SK-N-SH (cell line): ENCODE measurements around the gene SV2C. TPM values are rescaled to one million over a fixed set of nuclear protein-coding genes. Genes with fewer than 3 reads are reported as not detected.

Experiments
- CTCF ChIA-PET: fragments of 300-600, 350-600 bp; formaldehyde crosslinking; extraction: SDS; loops from one replicate; lab custom pipeline; 2021; lab: Yijun Ruan, JAX
- POLR2A ChIA-PET: fragments of 350-600 bp; sonication (Branson Sonifier 250); formaldehyde crosslinking; extraction: SDS; loops from one replicate; lab custom pipeline; 2020; ENCODE audit warnings: antibody characterized with exemption, inconsistent platforms; lab: Yijun Ruan, JAX
- DNase-seq: peaks from one replicate; pipeline ENCODE4 v3.0.0; 2012
- H2AFZ ChIP-seq: fragments of 200-600 bp; sonication (generic); 2 replicates; pipeline ENCODE4 v1.8.1; 2016; ENCODE audit warnings: antibody characterized with exemption, mild to moderate bottlenecking, low read depth
- H3F3A ChIP-seq: fragments of 200-600 bp; sonication (generic); replicated peaks from 2 replicates; pipeline ENCODE3; 2016; ENCODE audit warnings: antibody characterized with exemption, mild to moderate bottlenecking; ENCODE audit not compliant: insufficient read depth
- H3K27ac ChIP-seq, 2 experiments: fragments of 200-500 bp in 1 of 2; fragments of 200-600 bp in 1 of 2; sonication (Bioruptor generic) in 1 of 2; sonication (generic), shearing (Covaris generic) in 1 of 2; 2 replicates each; pipeline versions ENCODE4 v1.5.1 to v1.6.1; 2014 to 2016; ENCODE audit warnings: low read depth in 2 of 2, inconsistent platforms in 1 of 2, low read length in 1 of 2, mild to moderate bottlenecking in 1 of 2, mixed read lengths in 1 of 2
- H3K27me3 ChIP-seq: fragments of 200-600 bp; sonication (generic), shearing (Covaris generic); 2 replicates; pipeline ENCODE4 v1.6.1; 2016; ENCODE audit warnings: mixed run types; ENCODE audit not compliant: insufficient read depth
- H3K36me3 ChIP-seq, 2 experiments: fragments of 200-500 bp in 1 of 2; fragments of 200-600 bp in 1 of 2; sonication (Bioruptor generic) in 1 of 2; sonication (generic) in 1 of 2; replicated peaks in 1 of 2; 2 replicates each; pipeline versions ENCODE3 to v1.5.1; 2014 to 2016; ENCODE audit warnings: low read length in 1 of 2, mild to moderate bottlenecking in 1 of 2; ENCODE audit not compliant: insufficient read depth in 2 of 2, control insufficient read depth in 1 of 2
- H3K4me1 ChIP-seq, 2 experiments: fragments of 200-500 bp in 1 of 2; fragments of 200-600 bp in 1 of 2; sonication (Bioruptor generic) in 1 of 2; sonication (generic), shearing (Covaris generic) in 1 of 2; 2 replicates each; pipeline versions ENCODE4 v1.5.1 to v1.6.1; 2014 to 2016; ENCODE audit warnings: low read depth in 1 of 2, low read length in 1 of 2, mixed run types in 1 of 2; ENCODE audit not compliant: insufficient read depth in 2 of 2, control insufficient read depth in 1 of 2
- H3K4me2 ChIP-seq: fragments of 200-600 bp; sonication (generic), shearing (Covaris generic); 2 replicates; pipeline ENCODE4 v1.6.1; 2017; ENCODE audit warnings: mixed run types
- H3K4me3 ChIP-seq, 2 experiments: fragments of 200-500 bp in 1 of 2; fragments of 200-600 bp in 1 of 2; sonication (Bioruptor generic) in 1 of 2; sonication (generic), shearing (Covaris generic) in 1 of 2; 2 replicates each; pipeline versions ENCODE4 v1.5.1 to v1.8.1; 2014 to 2016; ENCODE audit warnings: low read depth in 2 of 2, inconsistent platforms in 1 of 2, low read length in 1 of 2, mild to moderate bottlenecking in 1 of 2, mixed read lengths in 1 of 2, moderate library complexity in 1 of 2
- H3K79me2 ChIP-seq: fragments of 200-600 bp; sonication (generic); 2 replicates; pipeline ENCODE4 v1.8.1; 2017; ENCODE audit warnings: mild to moderate bottlenecking; ENCODE audit not compliant: insufficient read depth
- H3K9ac ChIP-seq: fragments of 200-600 bp; sonication (generic); 2 replicates; pipeline ENCODE4 v1.6.1; 2017; ENCODE audit warnings: mixed run types
- H3K9me2 ChIP-seq: fragments of 200-600 bp; sonication (generic); 2 replicates; pipeline ENCODE4 v1.6.1; 2017; ENCODE audit warnings: mixed run types
- H3K9me3 ChIP-seq: fragments of 200-600 bp; sonication (generic); 2 replicates; pipeline ENCODE4 v1.6.1; 2017; ENCODE audit warnings: mixed run types, mild to moderate bottlenecking, moderate library complexity
- H4K20me1 ChIP-seq: fragments of 200-600 bp; sonication (generic); 2 replicates; pipeline ENCODE4 v1.6.1; 2017; ENCODE audit warnings: mild to moderate bottlenecking, mixed run types; ENCODE audit not compliant: insufficient read depth
- CTCF ChIP-seq: fragments of 200-600 bp; sonication (generic); IDR thresholded peaks from 2 replicates; pipeline ENCODE4 v1.6.1; 2017; ENCODE audit warnings: antibody characterized with exemption, mild to moderate bottlenecking, moderate library complexity
- ELF1 ChIP-seq: IDR thresholded peaks from 2 replicates; pipeline ENCODE4 v1.4.0; 2012
- EP300 ChIP-seq, 2 experiments: IDR thresholded peaks; 2 replicates each; pipeline versions ENCODE4 v1.4.0 to v1.6.1; 2012; ENCODE audit warnings: borderline replicate concordance in 1 of 2, low read depth in 1 of 2, low read length in 1 of 2
- FOSL2 ChIP-seq: IDR thresholded peaks from 2 replicates; pipeline ENCODE4 v1.4.0; 2012; ENCODE audit warnings: low read depth, mild to moderate bottlenecking, moderate library complexity, borderline replicate concordance
- FOXJ3 ChIP-seq: sonication (generic); formaldehyde crosslinking; IDR thresholded peaks from 2 replicates; pipeline ENCODE4 v1.5.1; 2020; ENCODE audit warnings: mild to moderate bottlenecking, missing genetic modification reagents
- FOXM1 ChIP-seq: IDR thresholded peaks from 2 replicates; pipeline ENCODE4 v1.4.0; 2012; ENCODE audit warnings: low read depth, mild to moderate bottlenecking
- GABPA ChIP-seq: IDR thresholded peaks from 2 replicates; pipeline ENCODE4 v1.4.0; 2012; ENCODE audit warnings: low read depth, mild to moderate bottlenecking
- MAX ChIP-seq: IDR thresholded peaks from 2 replicates; pipeline ENCODE4 v1.4.0; 2012; ENCODE audit warnings: low read depth
- POLR2AphosphoS5 ChIP-seq: IDR thresholded peaks from 2 replicates; pipeline ENCODE4 v1.6.1; 2012; ENCODE audit warnings: low read depth, low read length
- RCOR1 ChIP-seq: fragments of 150-350 bp; IDR thresholded peaks from 2 replicates; pipeline ENCODE4 v1.6.1; 2017; ENCODE audit warnings: antibody characterized with exemption, low read length
- RXRA ChIP-seq: IDR thresholded peaks from 2 replicates; pipeline ENCODE4 v1.4.0; 2012; ENCODE audit warnings: low read depth, mild to moderate bottlenecking, borderline replicate concordance
- SIN3A ChIP-seq: IDR thresholded peaks from 2 replicates; pipeline ENCODE4 v1.6.1; 2012; ENCODE audit warnings: low read depth, mild to moderate bottlenecking, low read length, moderate library complexity, borderline replicate concordance
- SMC3 ChIP-seq: IDR thresholded peaks from 2 replicates; pipeline ENCODE4 v1.6.1; 2012; ENCODE audit warnings: low read depth, low read length, improper control_type of control experiment
- TEAD4 ChIP-seq: IDR thresholded peaks from 2 replicates; pipeline ENCODE4 v1.4.0; 2012; ENCODE audit warnings: mild to moderate bottlenecking, borderline replicate concordance; ENCODE audit not compliant: insufficient read depth
- WGBS: methylation state at CpG from one replicate; pipeline ENCODE4 v1.1.6; 2017; ENCODE audit warnings: low lambda C conversion rate; 5-methylcytosine and 5-hydroxymethylcytosine counted together
- polyA plus RNA-seq, 3 experiments: library from polyadenylated mRNA; depleted of rRNA; stranded (reverse); fragments of >200 nt; gene quantifications; 2 replicates each; pipeline ENCODE4 v1.2.3, GENCODE V29; 2012
- TF ChIP-seq, protein P1 (sequence below): IDR thresholded peaks from 2 replicates; pipeline ENCODE4 v1.4.0; 2012; ENCODE audit warnings: low read depth, borderline replicate concordance
- TF ChIP-seq, protein P2 (sequence below): fragments of 150-350 bp; IDR thresholded peaks from 2 replicates; pipeline ENCODE4 v1.6.1; 2016; ENCODE audit warnings: mild to moderate bottlenecking, low read depth, low read length
- TF ChIP-seq, protein P3 (sequence below): IDR thresholded peaks from 2 replicates; pipeline ENCODE4; 2012

SV2C gene
- polyA plus RNA-seq, 1 of the 3 experiments (the other 2 are of a cell fraction) = 0.05 TPM

DNA sequence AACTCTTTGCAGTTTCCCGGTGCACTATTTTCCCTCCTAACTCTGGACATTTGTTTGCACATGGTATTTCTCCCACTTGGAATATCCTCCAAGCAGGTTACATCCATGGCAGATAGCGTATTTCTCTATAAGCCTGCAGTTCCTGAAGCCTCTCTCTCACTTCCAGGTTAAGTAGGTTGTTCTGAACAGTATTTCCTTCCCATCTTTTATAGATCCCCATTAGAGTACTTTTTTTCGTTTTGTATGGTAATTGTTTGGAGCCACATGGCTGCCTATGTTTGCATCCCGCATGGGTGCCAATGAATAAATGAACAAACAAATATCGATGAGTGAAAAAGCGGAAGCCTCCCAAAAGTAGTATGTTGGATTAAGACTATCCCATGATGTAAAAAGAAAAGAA, 206.5 kb downstream of the SV2C start:
- Histone ChIP-seq H3F3A (no peaks in the 10 kb centered on the region), H3K9me3 (no peaks in the 10 kb centered on the region), H3K4me3 (no peak overlapping the region), H3K4me1 (no peaks in the 10 kb centered on the region), H4K20me1 (no peaks in the 10 kb centered on the region), H2AFZ (no peak overlapping the region), H3K9ac (no peak overlapping the region), H3K4me2 (no peak overlapping the region), H3K36me3 (no peaks in the 10 kb centered on the region), H3K27me3 (no peaks in the 10 kb centered on the region; the same call in 1 of the 2 replicates), H3K79me2 (no peaks in the 10 kb centered on the region), H3K27ac (no peak overlapping the region), H3K9me2 (no peaks in the 10 kb centered on the region)
- DNase-seq = no peak
- TF ChIP-seq FOXJ3 (CRISPR knock-in tag) (no peak), CTCF (no peak), EP300 (IDR thresholded peaks at IDR 0.05; ENCODE audit: borderline replicate concordance in 1 of 2, low read depth in 1 of 2, low read length in 1 of 2) (no peak), TEAD4 (no peak), GABPA (no peak), SMC3 (no peak), ELF1 (no peak), MAX (no peak), SIN3A (no peak), RXRA (no peak), FOSL2 (no peak), RCOR1 (no peak), FOXM1 (no peak), POLR2AphosphoS5 (no peak)
- TF ChIP-seq, protein P1, sequence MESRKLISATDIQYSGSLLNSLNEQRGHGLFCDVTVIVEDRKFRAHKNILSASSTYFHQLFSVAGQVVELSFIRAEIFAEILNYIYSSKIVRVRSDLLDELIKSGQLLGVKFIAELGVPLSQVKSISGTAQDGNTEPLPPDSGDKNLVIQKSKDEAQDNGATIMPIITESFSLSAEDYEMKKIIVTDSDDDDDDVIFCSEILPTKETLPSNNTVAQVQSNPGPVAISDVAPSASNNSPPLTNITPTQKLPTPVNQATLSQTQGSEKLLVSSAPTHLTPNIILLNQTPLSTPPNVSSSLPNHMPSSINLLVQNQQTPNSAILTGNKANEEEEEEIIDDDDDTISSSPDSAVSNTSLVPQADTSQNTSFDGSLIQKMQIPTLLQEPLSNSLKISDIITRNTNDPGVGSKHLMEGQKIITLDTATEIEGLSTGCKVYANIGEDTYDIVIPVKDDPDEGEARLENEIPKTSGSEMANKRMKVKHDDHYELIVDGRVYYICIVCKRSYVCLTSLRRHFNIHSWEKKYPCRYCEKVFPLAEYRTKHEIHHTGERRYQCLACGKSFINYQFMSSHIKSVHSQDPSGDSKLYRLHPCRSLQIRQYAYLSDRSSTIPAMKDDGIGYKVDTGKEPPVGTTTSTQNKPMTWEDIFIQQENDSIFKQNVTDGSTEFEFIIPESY = no peak
- TF ChIP-seq, protein P2, sequence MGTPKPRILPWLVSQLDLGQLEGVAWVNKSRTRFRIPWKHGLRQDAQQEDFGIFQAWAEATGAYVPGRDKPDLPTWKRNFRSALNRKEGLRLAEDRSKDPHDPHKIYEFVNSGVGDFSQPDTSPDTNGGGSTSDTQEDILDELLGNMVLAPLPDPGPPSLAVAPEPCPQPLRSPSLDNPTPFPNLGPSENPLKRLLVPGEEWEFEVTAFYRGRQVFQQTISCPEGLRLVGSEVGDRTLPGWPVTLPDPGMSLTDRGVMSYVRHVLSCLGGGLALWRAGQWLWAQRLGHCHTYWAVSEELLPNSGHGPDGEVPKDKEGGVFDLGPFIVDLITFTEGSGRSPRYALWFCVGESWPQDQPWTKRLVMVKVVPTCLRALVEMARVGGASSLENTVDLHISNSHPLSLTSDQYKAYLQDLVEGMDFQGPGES = no peak
- TF ChIP-seq, protein P3, sequence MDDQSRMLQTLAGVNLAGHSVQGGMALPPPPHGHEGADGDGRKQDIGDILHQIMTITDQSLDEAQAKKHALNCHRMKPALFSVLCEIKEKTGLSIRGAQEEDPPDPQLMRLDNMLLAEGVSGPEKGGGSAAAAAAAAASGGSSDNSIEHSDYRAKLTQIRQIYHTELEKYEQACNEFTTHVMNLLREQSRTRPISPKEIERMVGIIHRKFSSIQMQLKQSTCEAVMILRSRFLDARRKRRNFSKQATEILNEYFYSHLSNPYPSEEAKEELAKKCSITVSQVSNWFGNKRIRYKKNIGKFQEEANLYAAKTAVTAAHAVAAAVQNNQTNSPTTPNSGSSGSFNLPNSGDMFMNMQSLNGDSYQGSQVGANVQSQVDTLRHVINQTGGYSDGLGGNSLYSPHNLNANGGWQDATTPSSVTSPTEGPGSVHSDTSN = no peak
- 69% methylated on average over 6 of the region's 6 CpGs for WGBS
- POLR2A ChIA-PET = no interaction called here
- CTCF ChIA-PET = no interaction called here
